Bronchial epithelial cell (primary cell): Measurements from ENCODE around the gene DPYSL4. TPM values are rescaled to one million over a fixed set of nuclear protein-coding genes. Genes with fewer than 3 reads are reported as not detected.

Experiments used
- DNase-seq: peaks from one replicate; pipeline ENCODE4 v3.0.0-alpha.2; 2010; ENCODE audit warnings: low read depth
- FAIRE-seq: peaks from 2 replicates; lab custom pipeline; 2011; peaks lifted over from hg19 to GRCh38; lab: Jason Lieb, UNC
- H3K27me3 ChIP-seq: 2 replicates; pipeline ENCODE4 v1.5.1; 2011; ENCODE audit warnings: low read length; ENCODE audit not compliant: control insufficient read depth, insufficient read depth
- H3K36me3 ChIP-seq: 2 replicates; pipeline ENCODE4 v1.5.1; 2011; ENCODE audit warnings: low read length; ENCODE audit not compliant: control insufficient read depth, insufficient read depth
- H3K4me3 ChIP-seq: 2 replicates; pipeline ENCODE4 v1.5.1; 2011; ENCODE audit warnings: mild to moderate bottlenecking, low read depth, low read length, control low read depth
- total RNA-seq: library from RNA; depleted of rRNA; stranded (reverse); fragments of >200 nt; gene quantifications from 2 replicates; pipeline ENCODE4 v1.2.1, GENCODE V29; 2014
- TF ChIP-seq, protein P1 (sequence below): IDR thresholded peaks from 2 replicates; pipeline ENCODE4 v1.5.1; 2011; ENCODE audit warnings: mild to moderate bottlenecking, moderate library complexity, low read length, control low read depth, inconsistent platforms; ENCODE audit not compliant: insufficient read depth, severe bottlenecking

DPYSL4 gene
- total RNA-seq, 1 donor from 2014 or later, result 0.26 TPM

DNA sequence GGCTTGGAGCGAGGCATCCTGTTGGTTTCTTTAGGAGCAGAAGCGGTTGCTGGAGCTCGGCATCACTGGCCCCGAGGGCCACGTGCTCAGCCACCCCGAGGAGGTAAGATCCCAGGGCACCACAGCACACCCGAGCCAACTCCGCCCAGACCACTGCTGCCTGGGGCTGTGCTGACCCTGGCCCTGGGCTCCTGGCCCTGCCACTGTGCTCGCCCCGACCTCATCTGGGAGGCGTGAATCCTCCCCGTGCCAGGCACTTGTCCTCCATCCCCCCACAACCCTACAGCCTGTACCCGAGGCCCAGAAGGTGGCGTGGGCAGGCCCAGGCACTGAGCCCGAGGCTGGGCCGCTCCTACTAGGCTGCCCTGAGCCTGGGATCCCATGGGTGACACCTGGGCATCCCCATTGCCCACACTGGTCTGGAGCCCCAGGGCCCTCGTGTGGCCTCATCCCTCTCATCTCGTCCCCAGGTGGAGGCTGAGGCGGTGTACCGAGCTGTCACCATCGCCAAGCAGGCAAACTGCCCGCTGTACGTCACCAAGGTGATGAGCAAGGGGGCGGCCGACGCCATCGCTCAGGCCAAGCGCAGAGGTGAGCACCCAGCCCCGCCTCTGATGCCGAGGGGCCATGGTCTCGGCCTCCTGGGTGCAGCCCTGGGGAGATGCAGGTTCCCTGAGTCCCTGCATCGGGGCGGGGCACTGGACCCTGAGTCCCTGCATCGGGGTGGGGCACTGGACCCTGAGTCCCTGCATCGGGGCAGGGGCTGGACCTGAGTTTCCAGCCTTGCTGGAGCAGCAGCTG lies 11.8 kb downstream of the DPYSL4 start:
- DNase-seq (no peak), FAIRE-seq (no peak)
- H3K27me3 ChIP-seq, result no peaks in the 10 kb centered on the region
- TF ChIP-seq, protein P1, sequence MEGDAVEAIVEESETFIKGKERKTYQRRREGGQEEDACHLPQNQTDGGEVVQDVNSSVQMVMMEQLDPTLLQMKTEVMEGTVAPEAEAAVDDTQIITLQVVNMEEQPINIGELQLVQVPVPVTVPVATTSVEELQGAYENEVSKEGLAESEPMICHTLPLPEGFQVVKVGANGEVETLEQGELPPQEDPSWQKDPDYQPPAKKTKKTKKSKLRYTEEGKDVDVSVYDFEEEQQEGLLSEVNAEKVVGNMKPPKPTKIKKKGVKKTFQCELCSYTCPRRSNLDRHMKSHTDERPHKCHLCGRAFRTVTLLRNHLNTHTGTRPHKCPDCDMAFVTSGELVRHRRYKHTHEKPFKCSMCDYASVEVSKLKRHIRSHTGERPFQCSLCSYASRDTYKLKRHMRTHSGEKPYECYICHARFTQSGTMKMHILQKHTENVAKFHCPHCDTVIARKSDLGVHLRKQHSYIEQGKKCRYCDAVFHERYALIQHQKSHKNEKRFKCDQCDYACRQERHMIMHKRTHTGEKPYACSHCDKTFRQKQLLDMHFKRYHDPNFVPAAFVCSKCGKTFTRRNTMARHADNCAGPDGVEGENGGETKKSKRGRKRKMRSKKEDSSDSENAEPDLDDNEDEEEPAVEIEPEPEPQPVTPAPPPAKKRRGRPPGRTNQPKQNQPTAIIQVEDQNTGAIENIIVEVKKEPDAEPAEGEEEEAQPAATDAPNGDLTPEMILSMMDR, result no peak
- H3K36me3 ChIP-seq, result no peaks in the 10 kb centered on the region
- no peak overlapping the region for H3K4me3 ChIP-seq

DNA sequence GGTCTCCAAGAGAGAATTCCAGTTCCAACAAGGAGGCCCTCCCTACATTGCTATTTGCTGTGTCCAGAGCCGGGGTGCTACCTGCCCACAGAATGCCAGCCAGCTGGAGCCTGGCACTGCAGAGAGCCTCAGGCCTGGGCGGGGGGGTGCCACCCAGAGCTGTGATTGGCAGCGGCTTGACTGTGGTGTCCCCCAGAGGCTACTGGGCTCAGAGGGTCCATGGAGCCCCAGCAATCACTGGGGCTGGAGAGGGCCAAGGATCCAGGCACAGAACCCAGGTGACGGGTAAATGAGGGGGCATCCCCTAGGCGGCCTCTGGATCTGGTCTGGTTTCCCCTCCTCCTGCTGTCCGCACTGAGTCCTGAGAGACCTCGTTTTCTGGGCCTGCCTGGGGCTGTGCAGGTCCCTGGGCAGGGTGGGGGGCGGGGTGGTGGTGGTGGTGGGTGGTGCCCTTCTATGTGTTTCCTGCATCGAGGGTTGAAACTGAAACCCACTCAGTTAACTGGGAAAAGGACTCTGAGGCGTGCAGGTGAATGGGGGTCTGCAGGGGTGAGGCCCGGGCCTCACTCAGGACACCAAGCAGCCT lies 12.6 kb downstream of the DPYSL4 start:
- Histone ChIP-seq H3K27me3 (no peaks in the 10 kb centered on the region), H3K4me3 (no peak overlapping the region), H3K36me3 (no peaks in the 10 kb centered on the region)
- TF ChIP-seq, protein P1, result no peak
- DNase-seq (no peak), FAIRE-seq (no peak)

- Histone ChIP-seq H3K27me3 (no peaks in the 10 kb centered on the region), H3K36me3 (no peaks in the 10 kb centered on the region), H3K4me3 (no peak overlapping the region)
- no peak for FAIRE-seq
- TF ChIP-seq, protein P1, result no peak
- no peak for DNase-seq
These were observed 13.1 kb downstream of the DPYSL4 start for GRCh38 chr10:132199854-132200311.

GRCh38 chr10:132200344-132201110 lies 13.8 kb downstream of the DPYSL4 start:
- no peak for FAIRE-seq
- no peak overlapping the region for H3K4me3 ChIP-seq
- no peak for DNase-seq
- H3K27me3 ChIP-seq, result no peaks in the 10 kb centered on the region
- TF ChIP-seq, protein P1, result no peak
- H3K36me3 ChIP-seq, result no peaks in the 10 kb centered on the region

- no peaks in the 10 kb centered on the region for H3K36me3 ChIP-seq
- FAIRE-seq (no peak), DNase-seq (no peak)
- H3K4me3 ChIP-seq, result no peak overlapping the region
- TF ChIP-seq, protein P1, result no peak
- no peaks in the 10 kb centered on the region for H3K27me3 ChIP-seq
These were observed 14.6 kb downstream of the DPYSL4 start for GRCh38 chr10:132201111-132201969.
